Measurements from ENCODE around the gene CAB39L.

- TF ChIP-seq CTCF (IDR thresholded peaks at IDR 0.05; ENCODE audit: extremely low read depth in 1 of 2, insufficient read depth in 1 of 2, low read depth in 1 of 2, low read length in 2 of 2) (no peak), POLR2A (IDR thresholded peaks at IDR 0.05; ENCODE audit: low read depth, low read length) (no peak), EZH2 (IDR thresholded peaks at IDR 0.05; ENCODE audit: borderline replicate concordance, low read depth, low read length, severe bottlenecking) (no peak), POLR2AphosphoS5 (IDR thresholded peaks at IDR 0.05; ENCODE audit: insufficient read depth, low read depth, low read length) (no peak), MAX (IDR thresholded peaks at IDR 0.05; ENCODE audit: insufficient read depth, insufficient read length) (no peak), MYC (IDR thresholded peaks at IDR 0.05; ENCODE audit: low read depth, low read length) (no peak)
Observed at GRCh38 chr13:49298416-49298815, 145.4 kb downstream of the CAB39L start.

Measured in endothelial cell of umbilical vein (primary cell).